HL-60 (cell line): ENCODE data around the gene SLC25A18.

Experiments used
- DNase-seq, 2 experiments: peaks; one replicate each; pipeline ENCODE4 v3.0.0-alpha.2; 2010 to 2020; ENCODE audit warnings: low read depth in 1 of 2, low spot score in 1 of 2
- H3K27ac ChIP-seq: fragments of 250-450 bp; sonication (Bioruptor Pico); replicated peaks from 2 replicates; pipeline ENCODE4 v1.5.1; 2020; ENCODE audit warnings: mild to moderate bottlenecking, moderate library complexity
- H3K27me3 ChIP-seq: fragments of 250-450 bp; sonication (Bioruptor Pico); 2 replicates; pipeline ENCODE4 v1.5.1; 2021; ENCODE audit warnings: mild to moderate bottlenecking, moderate library complexity; ENCODE audit not compliant: insufficient read depth, poor library complexity, severe bottlenecking
- H3K4me3 ChIP-seq: replicated peaks from 2 replicates; pipeline ENCODE4 v1.5.1; 2011; ENCODE audit warnings: mild to moderate bottlenecking, control low read depth, low read length; ENCODE audit not compliant: insufficient read depth
- CTCF ChIP-seq: IDR thresholded peaks from one replicate; pipeline ENCODE4 v1.5.1; 2011; ENCODE audit warnings: low read length, control low read depth, inconsistent platforms; ENCODE audit not compliant: insufficient read depth
- GABPA ChIP-seq: IDR thresholded peaks from 2 replicates; pipeline ENCODE4 v1.6.1; 2012; ENCODE audit warnings: low read depth
- POLR2AphosphoS5 ChIP-seq: IDR thresholded peaks from 2 replicates; pipeline ENCODE4 v1.6.1; 2012; ENCODE audit warnings: low read depth
- REST ChIP-seq: IDR thresholded peaks from 2 replicates; pipeline ENCODE4 v1.6.1; 2012; ENCODE audit warnings: low read depth; ENCODE audit not compliant: insufficient replicate concordance
- SPI1 ChIP-seq: IDR thresholded peaks from 2 replicates; pipeline ENCODE4 v1.6.1; 2012; ENCODE audit warnings: low read depth, mild to moderate bottlenecking, borderline replicate concordance

Gene SLC25A18

GRCh38 chr22:17639247-17639741 is 76.0 kb downstream of the SLC25A18 start:
- Histone ChIP-seq H3K27me3 (no peaks in the 10 kb centered on the region), H3K27ac (peak overlapping the region; percentile 98), H3K4me3 (peak overlapping the region; percentile 73)
- TF ChIP-seq GABPA = no peak
- TF ChIP-seq SPI1 = no peak
- TF ChIP-seq REST = no peak
- TF ChIP-seq CTCF = no peak
- TF ChIP-seq POLR2AphosphoS5 = no peak
- peak in 1 of 2 experiments; percentile 24 for DNase-seq
